Measurements from ENCODE around the gene BCAS3.

DNA sequence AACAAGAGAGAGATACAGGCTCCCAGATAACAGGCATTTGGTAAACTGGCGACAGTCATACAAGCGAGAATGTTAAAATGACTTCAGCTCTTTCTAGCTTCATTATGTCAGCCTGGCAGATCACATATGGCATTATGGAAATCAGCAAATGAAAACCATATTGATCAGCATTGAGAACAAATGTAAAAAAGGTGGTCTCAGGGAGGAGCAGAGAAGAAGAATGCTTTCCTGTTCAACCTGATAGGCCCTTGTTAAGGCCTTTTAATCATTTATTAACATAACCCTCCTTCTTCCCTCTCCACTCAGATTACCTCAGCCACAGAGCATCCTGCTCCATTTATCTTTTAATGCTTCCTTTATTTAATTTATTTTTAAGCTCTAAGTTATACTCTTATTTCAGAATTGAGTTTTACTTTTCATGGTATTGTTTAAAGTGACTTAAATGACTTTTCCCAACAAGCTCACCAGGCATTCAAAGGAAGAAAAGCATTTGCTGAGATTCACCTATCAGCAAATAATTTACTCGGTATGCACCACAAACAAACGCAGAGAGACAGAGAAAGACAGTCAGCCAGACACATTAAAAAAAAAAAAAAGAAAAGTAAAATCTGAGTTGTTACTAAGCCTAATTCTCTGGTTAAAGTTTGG, 478.1 kb downstream of the BCAS3 start:
- TF ChIP-seq, protein P1, sequence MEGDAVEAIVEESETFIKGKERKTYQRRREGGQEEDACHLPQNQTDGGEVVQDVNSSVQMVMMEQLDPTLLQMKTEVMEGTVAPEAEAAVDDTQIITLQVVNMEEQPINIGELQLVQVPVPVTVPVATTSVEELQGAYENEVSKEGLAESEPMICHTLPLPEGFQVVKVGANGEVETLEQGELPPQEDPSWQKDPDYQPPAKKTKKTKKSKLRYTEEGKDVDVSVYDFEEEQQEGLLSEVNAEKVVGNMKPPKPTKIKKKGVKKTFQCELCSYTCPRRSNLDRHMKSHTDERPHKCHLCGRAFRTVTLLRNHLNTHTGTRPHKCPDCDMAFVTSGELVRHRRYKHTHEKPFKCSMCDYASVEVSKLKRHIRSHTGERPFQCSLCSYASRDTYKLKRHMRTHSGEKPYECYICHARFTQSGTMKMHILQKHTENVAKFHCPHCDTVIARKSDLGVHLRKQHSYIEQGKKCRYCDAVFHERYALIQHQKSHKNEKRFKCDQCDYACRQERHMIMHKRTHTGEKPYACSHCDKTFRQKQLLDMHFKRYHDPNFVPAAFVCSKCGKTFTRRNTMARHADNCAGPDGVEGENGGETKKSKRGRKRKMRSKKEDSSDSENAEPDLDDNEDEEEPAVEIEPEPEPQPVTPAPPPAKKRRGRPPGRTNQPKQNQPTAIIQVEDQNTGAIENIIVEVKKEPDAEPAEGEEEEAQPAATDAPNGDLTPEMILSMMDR (IDR thresholded peaks at IDR 0.05 in 4 of 5, conservative IDR thresholded peaks at IDR 0.05 in 1 of 5), result no peak
- TF ChIP-seq POLR2A (IDR thresholded peaks at IDR 0.05), result no peak
